Activated CD4-positive, alpha-beta T cell treated with anti-CD3 and anti-CD28 coated beads, Interleukin-2, Interleukin-6, amounts not matched to agents 100 ng/mL and 50 ng/mL, durations not matched to agents 16 hours and 8 hours (primary cell): Measurements from ENCODE around the gene MRPL2.

Experiments used
- DNase-seq: peaks from one replicate; pipeline ENCODE4 v3.0.0-alpha.2; 2020

The MRPL2 gene

DNA sequence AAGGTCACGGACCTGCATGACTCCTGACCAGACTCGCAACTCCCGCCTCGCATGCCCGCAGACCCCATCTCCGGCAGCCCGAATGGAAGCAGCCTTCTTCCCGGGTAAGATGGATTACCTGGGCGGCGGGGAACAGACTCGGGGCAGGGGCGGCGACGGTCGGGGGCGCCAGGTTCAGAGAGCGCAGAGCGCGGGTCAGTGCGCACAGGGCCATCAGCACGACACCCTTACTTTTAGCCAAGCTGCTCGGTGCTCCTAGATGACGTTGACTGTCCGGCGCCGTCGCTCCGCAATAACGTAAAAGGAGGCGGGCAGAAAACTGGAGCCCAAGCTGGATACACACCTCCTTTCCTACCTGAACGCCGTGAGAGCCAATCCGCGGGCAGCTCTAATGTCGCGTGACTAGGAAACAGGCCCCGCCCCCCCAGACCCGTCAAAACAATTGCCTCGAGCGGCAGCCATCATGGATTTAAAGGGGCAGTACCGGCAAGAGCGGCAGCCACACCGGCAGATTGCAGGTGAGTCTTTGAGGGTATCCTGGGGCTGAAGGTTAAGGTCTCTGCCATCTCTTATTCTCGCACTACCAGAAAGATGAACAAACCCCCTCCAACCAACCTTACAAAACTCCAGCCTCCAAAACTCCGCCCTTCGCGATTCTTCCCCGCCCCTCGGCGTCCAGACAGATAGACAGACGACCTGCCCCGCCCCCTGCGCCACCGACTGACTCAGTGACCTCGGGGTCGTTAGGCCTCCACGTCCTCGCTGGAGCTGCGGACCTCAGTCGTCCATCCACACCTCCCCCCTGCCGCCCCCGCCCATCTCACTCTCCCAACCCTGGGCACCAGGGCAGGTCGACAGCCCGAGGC lies at the start of gene MRPL2, which contains the start of gene KLC4:
Gene MRPL2, minus strand, starts transcription at position 267 of the 866 bp plus-strand sequence. Its CDS starts 53 bp downstream, at position 214.
Gene KLC4, plus strand, starts transcription at position 464 of the 866 bp plus-strand sequence. CDS start 1,705 bp downstream, outside the sequence.
- DNase-seq, result peak; percentile 98

DNA sequence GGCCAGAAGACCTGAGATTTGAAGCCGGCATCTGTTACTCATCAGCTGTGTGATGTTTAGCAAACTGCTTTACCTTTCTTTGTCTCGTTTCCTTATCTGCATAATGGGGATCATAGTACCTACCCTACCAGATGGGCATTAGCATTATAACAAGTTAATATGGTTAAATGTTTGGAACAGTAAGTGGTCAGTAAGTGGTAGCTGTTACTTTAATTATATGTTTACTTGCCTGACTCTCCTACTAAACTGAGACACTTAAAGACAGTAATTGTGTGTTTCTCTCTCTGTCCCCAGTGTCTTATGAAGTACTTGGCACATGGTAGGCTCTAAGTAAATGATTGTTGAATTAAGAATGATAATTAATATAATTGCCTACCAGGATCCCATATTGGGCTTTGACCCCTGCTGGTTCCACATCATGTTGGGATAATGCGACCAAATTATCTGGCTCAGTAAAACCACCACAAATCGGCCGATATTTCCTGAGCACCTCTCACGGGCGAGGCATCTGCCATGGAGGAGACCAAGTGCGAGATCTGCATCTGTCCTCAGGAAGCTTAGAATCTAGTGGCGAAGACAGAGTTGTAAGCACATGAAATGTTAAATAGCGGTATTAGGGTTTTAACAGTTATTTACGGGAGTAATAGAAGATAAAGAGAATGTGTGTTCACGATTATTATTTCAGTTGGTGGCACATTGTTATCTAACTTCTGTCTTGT lies 48.3 kb upstream of the MRPL2 start:
- no peak for DNase-seq

DNA sequence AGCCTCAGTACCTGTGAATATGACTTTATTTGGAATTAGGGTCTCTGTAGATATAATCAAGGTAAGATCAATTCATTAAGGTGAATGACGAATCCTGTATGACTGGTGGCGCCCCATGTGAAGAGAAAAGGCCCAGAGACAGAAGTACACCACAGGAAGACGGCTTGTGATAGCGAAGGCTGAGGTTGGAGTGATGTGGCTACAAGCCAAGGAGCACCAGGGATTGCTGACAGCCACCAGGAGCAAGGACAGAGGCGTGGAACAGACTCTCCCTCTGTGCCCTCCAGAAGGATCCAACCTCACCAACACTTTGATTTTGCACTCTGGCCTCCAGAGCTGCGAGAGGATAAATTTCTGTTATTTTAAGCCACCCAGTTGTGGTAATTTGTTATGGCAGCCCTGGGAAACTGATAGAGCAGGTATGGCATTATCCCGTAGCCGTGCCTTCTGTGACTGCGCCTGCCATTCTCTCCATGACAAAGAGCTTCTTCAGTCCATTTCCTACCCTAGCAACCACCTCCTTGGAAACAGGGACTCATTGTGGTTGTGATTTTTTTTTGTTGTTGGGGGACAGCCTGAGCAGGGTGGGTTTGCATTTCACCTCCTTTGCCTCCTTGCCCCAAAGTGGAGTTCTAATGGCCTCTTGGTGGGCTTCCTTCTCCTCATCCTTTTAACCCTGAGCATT lies 46.4 kb upstream of the MRPL2 start:
- no peak for DNase-seq

DNA sequence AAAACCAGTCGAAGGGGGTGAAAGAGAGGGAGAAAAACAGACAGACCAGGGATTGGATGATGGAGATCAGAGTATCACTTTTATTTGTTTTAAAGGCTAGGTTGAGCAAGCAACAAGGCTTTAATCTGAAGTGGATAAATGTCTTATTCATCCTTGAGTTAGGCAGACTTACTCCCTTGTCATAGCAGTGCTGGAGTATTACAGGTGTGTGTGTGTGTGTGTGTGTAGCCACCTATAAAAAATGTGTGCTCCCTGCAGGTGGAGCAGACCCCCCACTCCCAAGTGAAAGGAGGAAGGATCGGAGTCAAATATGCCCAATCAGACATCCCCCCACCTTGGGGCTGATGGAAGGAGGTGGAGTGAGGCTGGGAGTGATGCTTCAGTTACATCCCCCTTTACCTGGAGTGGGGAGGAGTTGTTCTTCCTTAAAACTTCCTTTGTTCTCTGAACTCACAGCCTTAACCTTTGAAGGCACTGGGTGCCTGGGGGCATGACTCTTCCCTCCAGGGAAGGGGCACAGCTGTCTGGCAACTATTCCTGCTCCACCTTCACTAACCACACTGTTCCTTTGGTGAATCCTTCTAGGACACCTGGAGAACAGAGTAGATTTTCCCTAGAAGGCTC lies 44.1 kb upstream of the MRPL2 start:
- no peak for DNase-seq

DNA sequence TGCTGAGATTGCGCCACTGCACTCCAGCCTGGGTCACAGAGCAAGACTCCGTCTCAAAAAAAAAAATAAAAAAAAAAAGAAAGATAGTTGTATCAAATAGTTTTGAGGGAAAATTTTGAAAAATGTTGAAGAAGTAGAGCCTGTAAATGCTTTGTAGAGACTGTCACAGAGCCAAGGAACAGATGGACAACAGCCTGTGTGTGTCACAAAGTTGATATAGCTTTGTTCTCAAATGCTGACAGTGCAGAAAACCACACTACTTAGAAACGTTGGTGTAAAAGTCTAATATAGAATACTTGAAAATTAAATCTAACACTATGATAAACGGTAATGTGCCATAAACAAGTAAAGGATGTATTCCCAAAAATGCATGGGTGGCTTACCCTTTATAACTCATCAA lies 42.3 kb upstream of the MRPL2 start:
- no peak for DNase-seq

DNA sequence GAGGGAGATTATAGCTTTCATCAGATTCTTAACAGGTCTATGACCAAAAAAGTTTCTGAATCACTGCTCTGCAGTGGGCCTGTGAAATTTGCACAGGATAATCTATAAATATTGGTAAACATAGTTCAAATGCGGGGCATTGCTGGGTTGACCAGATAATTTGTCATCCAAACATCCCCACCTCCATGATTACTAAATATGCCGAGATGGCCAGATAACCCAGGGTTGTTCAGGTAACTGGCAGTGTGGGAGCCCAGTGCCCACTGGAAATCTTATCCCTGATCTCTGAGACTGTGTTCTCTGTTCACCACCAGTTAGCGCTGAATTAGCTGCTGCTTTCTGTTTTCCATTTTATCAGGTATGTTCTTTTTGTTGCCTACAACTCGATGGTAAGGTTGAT lies 38.3 kb upstream of the MRPL2 start:
- DNase-seq, result no peak

DNA sequence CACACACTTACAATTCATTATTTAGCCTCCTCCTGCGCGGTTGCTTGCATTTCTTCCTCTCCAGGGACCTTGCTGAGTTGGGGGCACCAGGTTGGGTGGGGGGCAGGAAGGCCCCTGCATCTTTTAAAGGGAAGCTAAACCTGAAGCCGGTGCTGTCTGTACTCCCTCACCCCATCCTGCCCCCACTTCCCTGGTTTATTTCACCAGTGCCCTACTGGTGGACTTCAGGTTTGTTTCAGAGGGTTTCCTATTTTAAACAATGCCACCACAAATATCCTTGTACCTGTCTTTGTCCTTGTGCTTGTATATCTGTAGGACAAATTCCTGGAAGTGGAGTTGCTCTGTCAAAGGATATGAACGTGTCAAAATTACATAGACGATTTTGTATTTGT lies 37.9 kb upstream of the MRPL2 start:
- no peak for DNase-seq

DNA sequence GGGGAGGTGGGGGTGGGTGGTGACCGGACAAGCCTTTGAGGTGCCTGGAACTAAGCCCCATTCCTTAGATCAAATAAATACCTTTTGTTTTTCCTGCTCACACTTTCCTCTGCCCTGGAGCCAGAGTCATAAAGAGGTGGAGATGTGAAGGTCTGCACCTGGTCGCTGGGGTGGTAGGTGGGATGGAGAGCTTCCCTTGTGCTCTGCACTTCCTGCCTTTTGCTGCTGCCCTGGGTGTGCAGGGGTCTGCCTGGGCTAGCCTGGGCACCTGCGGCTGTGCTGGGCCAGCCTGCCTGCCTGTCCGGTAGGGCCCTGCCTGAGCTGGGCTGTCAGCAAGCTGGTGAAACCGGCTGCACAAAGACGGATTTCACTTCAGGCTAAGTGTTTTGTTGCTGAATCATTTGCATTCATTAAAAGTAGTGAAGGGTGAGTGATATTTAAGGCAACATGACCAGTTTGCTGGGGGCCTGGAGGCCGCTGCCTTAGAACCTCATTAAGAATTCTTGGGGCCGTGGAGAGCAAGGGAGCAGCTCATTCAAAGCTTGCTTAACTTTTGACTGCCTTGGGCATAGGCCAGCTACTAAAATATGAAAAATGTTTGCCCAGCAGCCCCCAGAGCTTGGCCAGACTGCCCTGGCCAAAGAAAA lies 37.3 kb upstream of the MRPL2 start:
- no peak for DNase-seq

DNA sequence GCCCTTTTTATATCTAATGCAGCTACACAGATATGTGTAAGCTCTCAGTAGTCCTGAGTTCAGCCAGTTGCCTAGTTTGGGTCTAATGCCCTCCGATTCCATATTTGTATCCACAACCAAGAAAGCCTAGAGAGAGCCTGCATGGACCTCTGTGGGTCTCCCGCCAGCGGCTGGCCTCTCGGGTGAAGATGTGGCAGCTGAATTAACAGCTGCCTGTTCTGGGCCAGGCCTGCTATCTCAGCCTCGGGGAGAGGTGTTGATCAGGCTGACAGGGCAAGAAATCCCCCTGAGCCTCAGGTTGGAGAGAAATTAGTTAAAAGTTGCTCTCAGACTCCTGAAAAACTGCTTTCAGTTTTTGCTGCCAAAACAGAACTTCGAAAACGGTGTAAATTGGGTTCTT lies 36.7 kb upstream of the MRPL2 start:
- no peak for DNase-seq

DNA sequence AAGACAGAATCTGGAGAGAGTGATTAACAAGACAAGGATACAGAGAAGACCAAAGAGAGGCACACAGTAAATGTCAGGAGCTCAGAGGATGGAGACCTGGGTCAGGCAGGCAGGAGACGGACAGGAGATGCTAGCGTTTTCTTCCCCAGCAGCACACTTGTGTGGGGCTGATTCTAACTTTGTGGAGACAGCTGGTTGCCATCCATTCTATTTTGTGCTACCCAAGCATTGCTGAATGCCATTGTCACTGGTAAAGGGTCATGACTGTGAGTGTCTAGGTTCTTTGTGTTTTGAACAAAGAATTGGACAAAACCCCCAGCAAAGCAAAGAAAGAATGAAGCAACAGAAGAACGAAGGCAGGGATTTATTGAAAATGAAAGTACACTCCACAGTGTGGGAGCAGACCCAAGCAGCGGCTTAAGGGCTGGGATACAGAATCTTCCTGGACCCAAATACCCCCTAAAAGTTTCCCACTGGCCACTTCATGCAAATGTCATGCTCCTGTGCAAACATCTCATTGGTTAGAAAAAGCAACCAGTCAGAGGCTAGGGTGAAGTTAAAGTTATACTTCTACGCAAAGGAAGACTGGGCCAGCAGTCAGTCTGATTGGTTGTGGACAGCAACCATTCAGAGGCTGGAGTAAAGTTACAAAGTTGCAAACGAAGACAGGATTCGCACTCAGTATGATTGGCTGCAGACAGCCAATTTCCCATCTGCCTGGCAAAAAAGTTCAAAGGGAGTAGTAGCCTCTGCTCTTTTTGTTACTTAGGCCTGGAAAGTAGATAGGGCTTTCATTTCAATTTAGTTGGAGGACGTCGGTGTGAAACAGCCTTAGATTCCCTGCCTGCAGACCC lies 34.4 kb upstream of the MRPL2 start:
- no peak for DNase-seq

DNA sequence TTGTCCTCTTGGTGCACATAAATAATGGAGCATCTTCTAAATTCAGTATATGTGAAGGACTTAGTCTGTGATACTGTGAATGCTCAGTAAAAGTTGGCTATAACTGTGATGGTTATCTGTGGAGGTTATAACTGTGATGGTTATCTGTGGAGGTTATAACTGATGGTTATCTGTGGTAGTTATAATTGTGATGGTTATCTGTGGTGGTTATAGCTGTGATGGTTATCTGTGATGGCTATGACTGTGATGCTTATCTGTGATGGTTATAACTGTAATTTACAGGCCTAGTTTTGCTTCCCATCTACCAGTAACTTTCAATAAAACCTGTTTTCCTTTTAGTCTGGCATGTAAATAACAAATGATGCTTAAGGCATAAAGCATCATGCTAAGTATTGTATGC lies 33.4 kb upstream of the MRPL2 start:
- peak; percentile 25 for DNase-seq

DNA sequence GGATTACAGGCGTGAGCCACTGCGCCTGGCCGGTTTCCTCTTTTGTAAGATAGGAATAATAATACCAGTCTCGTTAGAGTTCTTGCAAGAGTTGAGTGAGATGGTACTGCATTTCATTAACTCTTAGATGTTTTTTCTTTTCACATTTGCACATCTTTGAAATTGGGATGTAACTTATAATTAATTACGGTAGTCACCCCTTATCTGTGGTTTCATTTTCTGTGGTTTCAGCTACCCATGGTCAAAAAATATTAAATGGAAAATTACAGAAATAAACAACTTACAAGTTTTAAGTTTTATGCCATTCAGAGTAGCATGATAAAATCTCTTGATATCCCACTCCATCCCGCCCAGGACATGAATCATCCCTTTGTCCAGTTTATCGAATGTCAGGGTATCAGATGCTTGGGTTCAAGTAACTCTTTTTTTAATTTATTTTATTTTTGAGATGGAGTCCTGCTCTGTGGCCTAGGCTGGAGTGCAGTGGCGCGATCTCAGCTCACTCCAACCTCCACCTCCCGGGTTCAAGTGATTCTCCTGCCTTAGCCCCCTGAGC lies 32.3 kb upstream of the MRPL2 start:
- DNase-seq, result no peak

DNA sequence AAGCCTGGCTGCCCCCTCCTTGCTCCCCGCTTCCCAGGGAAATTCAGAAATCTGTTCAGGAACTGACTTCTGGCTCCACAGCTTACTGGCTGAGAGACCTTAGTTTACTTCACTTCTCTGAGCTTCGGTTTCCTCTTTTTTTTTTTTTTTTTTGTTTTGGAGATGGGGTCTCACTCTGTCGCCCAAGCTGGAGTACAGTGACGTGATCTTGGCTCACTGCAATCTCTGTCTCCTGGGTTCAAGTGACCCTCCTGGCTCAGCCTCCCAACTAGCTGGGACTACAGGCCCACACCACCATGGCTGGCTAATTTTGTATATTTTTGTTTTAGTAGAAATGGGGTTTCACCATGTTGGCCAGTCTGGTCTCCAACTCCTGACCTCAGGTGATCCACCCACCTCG lies 31.8 kb upstream of the MRPL2 start:
- no peak for DNase-seq

DNA sequence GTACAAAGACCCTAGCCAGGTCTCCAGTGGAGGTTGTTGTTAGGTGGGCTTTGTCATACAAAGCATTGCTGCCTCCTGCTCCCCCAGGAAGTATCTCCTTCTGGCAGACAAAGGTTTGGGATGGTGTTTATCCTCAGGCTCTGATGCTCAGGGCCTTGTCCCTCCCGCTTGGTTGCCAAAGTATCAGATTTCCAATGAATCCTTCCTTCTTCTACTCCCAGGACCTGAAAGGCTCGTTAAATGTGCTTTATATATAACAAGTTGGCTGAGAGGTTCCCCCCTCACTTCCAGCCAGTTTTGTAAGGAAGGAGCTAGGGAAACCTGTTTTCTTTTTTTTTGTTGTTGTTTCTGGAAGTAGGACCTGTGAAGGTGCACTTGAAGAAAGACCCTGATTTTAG lies 31.3 kb upstream of the MRPL2 start:
- DNase-seq, result no peak

DNA sequence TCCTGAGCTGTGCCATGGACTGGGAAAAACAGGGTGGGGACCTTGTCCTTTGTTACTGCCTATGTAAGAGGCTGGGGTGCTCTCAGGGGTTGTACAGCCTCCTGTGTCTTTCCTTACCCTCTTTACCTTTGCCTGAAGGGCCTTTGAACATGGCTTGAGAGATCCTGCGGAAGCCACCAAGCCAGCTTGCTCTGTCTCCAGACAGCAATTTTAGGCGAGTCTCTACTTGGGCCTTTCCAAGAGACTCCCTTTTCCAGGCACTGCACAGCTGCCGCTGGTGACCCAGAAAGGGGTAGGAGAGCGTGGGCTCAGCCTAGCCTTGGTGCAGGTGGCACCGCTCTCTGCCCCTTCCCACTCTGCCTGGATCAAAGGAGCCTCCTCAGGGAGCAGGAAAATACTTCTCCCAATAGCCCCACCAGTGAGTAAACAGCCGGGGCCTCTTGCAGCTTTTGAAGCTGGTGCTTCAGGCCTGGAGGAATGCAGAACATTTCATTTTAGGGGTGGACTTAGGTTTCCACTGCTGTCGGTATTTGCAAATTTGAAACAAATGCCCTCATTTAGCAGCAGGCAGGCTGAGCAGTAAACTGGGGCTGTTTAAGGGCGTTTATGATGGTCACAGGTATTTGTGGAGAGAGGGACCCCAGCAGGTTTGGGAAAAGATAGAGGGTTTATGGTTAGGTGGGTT lies 30.8 kb upstream of the MRPL2 start:
- no peak for DNase-seq

DNA sequence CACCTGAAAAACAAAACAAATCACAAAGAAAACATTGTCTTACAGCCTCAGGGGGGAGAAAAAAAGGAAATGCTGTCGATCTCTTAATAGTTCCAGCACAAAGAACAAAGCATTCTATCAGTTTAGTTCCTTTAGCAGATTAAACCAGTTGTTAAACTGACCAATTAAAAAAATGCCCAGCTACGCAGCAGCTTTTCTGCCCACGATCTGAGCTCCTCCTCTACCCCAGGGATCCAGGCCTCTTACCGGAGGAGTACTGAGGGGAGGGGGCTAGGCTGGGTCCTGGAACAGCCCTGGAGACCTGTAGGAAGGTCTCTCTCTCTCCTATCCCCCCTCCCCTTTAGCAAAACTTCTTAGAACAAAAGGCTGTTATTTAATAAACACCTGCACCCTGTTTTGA lies 30.2 kb upstream of the MRPL2 start:
- DNase-seq, result no peak

DNA sequence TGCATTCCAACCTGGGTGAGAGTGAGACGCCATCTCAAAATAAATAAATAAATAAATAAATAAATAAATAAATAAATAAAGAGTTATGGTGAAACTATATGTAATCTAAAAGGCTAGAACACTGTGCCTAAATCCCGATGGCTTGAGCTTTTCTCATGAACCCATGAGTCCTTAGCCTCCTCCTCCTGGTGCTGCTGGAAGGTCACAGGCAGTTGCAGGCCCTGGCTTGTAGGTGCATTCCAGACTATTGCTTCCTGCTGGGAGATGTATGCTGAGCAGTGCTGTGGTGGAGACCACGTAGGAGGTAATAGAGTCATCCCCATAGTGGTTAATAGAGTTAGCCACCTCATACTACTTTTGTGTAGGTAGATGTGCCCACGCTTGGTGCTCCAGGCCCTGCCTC lies 29.4 kb upstream of the MRPL2 start:
- no peak for DNase-seq

DNA sequence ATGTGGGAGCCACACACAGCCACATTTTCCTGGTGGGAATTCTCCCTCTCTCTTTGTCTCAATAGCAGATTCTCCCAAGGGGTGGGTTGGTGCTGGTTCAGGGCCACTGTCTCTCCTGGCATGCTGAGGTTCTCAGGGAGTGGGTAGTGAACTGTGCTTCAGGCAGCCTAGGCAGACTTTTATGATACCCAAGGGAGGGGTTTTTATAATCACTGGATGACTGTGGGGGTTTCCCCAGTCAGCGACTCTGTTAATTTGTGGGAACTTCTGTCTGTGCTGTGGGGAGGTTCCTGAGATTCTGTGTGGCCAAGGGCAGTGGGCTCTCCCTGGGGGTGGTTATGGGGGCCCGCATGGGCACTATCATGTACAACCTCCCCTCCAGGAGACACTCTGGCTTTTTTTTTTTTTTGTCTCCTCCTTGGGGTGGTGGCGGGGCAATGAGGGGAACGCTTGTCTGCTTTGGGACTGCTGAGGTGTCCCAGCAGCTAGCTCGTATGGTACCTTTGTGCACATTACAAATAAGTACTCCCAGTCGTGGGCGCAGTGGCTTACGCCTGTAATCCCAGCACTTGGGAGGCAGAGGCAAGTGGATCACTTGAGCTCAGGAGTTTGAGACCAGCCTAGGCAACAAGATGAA lies 26.9 kb upstream of the MRPL2 start:
- DNase-seq, result peak; percentile 48

DNA sequence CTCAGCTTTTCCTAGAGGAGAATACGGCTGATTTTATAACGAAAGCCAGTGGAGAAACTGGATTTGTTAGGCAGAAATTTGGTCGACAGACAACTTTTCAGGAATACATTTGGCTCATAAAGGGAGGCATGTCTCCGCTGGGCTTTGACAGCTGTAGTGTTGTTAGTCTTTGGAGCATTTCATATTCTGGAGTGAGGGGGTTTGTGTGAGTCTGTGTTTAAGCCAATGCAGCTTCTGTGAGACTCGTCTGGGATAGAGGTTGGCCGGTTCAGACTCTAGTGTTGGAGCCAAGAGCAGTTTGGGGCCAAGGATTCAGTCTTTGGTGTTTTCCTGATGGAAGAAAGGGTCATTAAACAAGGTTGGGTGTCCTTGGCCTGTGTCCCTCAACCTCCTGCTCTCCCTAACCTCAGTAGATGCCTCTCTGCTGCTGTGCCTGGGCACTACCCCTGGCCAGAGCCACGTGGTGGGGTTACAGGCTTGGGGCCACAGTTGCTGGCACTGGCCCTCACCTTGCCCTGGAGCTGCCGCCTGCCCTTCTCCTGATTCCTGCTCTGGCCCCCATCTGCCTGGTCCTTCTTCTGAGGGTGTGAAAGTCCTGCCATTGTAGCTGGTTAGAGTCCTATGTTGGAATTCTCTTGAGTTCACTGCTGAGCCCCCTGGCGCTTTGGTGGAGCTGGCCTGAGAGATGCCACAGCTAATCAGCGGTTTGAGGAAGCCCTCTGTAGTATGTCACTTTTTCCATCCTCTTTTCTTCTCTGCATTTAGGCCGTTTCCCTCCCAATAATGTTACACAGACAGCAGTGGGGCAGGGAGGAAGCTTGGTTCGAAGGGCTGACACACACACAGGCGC lies 23.8 kb upstream of the MRPL2 start:
- no peak for DNase-seq
